Spleen (tissue), 11 donors: ENCODE measurements around the gene DDX53. TPM values are rescaled to one million over a fixed set of nuclear protein-coding genes. Genes with fewer than 3 reads are reported as not detected.

ENCODE experiments used
- DNase-seq: peaks from one replicate; pipeline ENCODE4 v3.0.0-alpha.2; 2020
- H3K27ac ChIP-seq, 8 donors: fragments of 200-600 bp; sonication (generic) in 7 of 8; 1 replicate in 4 of 8; 2 replicates in 4 of 8; pipeline versions ENCODE4 v1.5.0 to v1.8.0; 2016 to 2021; ENCODE audit warnings: inconsistent platforms in 4 of 8, mild to moderate bottlenecking in 4 of 8, moderate library complexity in 1 of 8
- H3K27me3 ChIP-seq, 7 donors: fragments of 200-600 bp; sonication (generic) in 6 of 7; replicated peaks in 1 of 7; 1 replicate in 4 of 7; 2 replicates in 3 of 7; pipeline versions ENCODE4 v1.5.0 to v1.8.0; 2016 to 2021; ENCODE audit warnings: inconsistent platforms in 3 of 7, mild to moderate bottlenecking in 1 of 7
- H3K36me3 ChIP-seq, 6 donors: fragments of 200-600 bp; sonication (generic) in 5 of 6; 1 replicate in 4 of 6; 2 replicates in 2 of 6; pipeline versions ENCODE4 v1.5.0 to v1.8.0; 2016 to 2021; ENCODE audit warnings: inconsistent platforms in 2 of 6
- H3K4me1 ChIP-seq, 6 donors: fragments of 200-600 bp; sonication (generic) in 5 of 6; 1 replicate in 3 of 6; 2 replicates in 3 of 6; pipeline versions ENCODE4 v1.5.0 to v1.8.0; 2016 to 2021; ENCODE audit warnings: inconsistent platforms in 3 of 6
- H3K4me3 ChIP-seq, 8 donors: fragments of 200-600 bp; sonication (generic) in 7 of 8; 1 replicate in 4 of 8; 2 replicates in 4 of 8; pipeline versions ENCODE4 v1.5.0 to v1.8.0; 2016 to 2021; ENCODE audit warnings: inconsistent platforms in 4 of 8, mild to moderate bottlenecking in 4 of 8, moderate library complexity in 2 of 8
- H3K9me3 ChIP-seq, 8 donors: fragments of 200-600 bp; sonication (generic) in 7 of 8; 1 replicate in 4 of 8; 2 replicates in 4 of 8; pipeline versions ENCODE4 v1.5.0 to v1.8.0; 2016 to 2021; ENCODE audit warnings: inconsistent platforms in 4 of 8
- CTCF ChIP-seq, 11 experiments: fragments of 200-600 bp in 7 of 11; fragments of 450-650 bp in 4 of 11; sonication (generic) in 4 of 11; IDR thresholded peaks in 8 of 11; conservative IDR thresholded peaks in 3 of 11; 1 replicate in 7 of 11; 2 replicates in 4 of 11; pipeline versions ENCODE4 v1.4.0 to v1.8.0; 2016 to 2021; ENCODE audit warnings: antibody characterized with exemption in 11 of 11, inconsistent platforms in 4 of 11, mild to moderate bottlenecking in 1 of 11
- POLR2A ChIP-seq, 3 donors: fragments of 450-650 bp; IDR thresholded peaks; one replicate each; pipeline ENCODE4 v1.5.1; 2017; ENCODE audit warnings: antibody characterized with exemption in 3 of 3, mild to moderate bottlenecking in 1 of 3
- POLR2AphosphoS5 ChIP-seq, 3 donors: sonication (generic); formaldehyde crosslinking; IDR thresholded peaks; one replicate each; pipeline ENCODE4 v1.5.1; 2017; ENCODE audit warnings: antibody characterized with exemption in 3 of 3
- WGBS, 5 donors: extraction: QIAGEN DNeasy Blood & Tissue Kit in 3 of 5; methylation state at CpG; one replicate each; pipeline versions ENCODE4 v1.1.5 to v1.1.7; 2013 to 2018; 5-methylcytosine and 5-hydroxymethylcytosine counted together
- intact Hi-C: fragments of 100-400 bp; cut with DNase I; formaldehyde crosslinking; loops from one replicate; pipeline ENCODE4 v1.15.0; 2023; ENCODE audit warnings: low total_unique reads
- polyA plus RNA-seq, 3 donors: library from polyadenylated mRNA; stranded (reverse); fragments of 200-250 nt; gene quantifications; one replicate each; pipeline ENCODE4 v1.2.1, GENCODE V29; 2013
- total RNA-seq, 7 donors: library from RNA; depleted of rRNA in 3 of 7; stranded (reverse); fragments of >200 nt in 3 of 7; fragmentation: NEBNext Ultra II Directional in 4 of 7; extraction: Animal tissue kit (Norgen Biotek cat#: 25700) in 4 of 7; gene quantifications; one replicate each; pipeline versions ENCODE4 v1.1.0 to v1.2.1, GENCODE V29; 2016 to 2021
- donor health status: healthy with polysubstance abuse.
- donor health status: DM: no; HTN: no; CAD: no; lungs with moderate emphysema.
- donor health status: DM: no; HTN: no; CAD: no.
- donor health status: Bipolar disorder and iron deficiency.
- donor health status: healthy.
- donor health status: DM: no; HTN: no; CAD: no.
- donor health status: DM: yes; HTN: yes; CAD: no.

Gene DDX53
- total and polyA plus RNA-seq, 10 donors: not detected

GRCh38 chrX:22969411-22969810 lies 30.3 kb upstream of the DDX53 start:
- TF ChIP-seq POLR2AphosphoS5 (IDR thresholded peaks at IDR 0.05) (no peak), CTCF (IDR thresholded peaks at IDR 0.05 in 8 of 11, conservative IDR thresholded peaks at IDR 0.05 in 3 of 11) (no peak), POLR2A (IDR thresholded peaks at IDR 0.05) (no peak)
- no peaks in the 10 kb centered on the region for H3K36me3 ChIP-seq
- H3K4me3 ChIP-seq: no peak overlapping the region
- no peak overlapping the region for H3K27ac ChIP-seq
- intact Hi-C loops: no loop called here
- WGBS, 5 donors: 21 to 47% (median 33%) methylated on average over 1 of the region's 1 CpG
- no peaks in the 10 kb centered on the region for H3K27me3 ChIP-seq
- no peak for DNase-seq
- H3K4me1 ChIP-seq: no peaks in the 10 kb centered on the region
- H3K9me3 ChIP-seq: peaks cover 0 to 5% (median 0%) of the 10 kb centered on the region in 8 donors

GRCh38 chrX:22970861-22971260 lies 28.9 kb upstream of the DDX53 start:
- peaks cover 0 to 5% (median 0%) of the 10 kb centered on the region in 8 donors for H3K9me3 ChIP-seq
- no peak overlapping the region for H3K27ac ChIP-seq
- no peak for DNase-seq
- 66 to 92% (median 75%) methylated on average over 1 of the region's 1 CpG for WGBS, 5 donors
- no peaks in the 10 kb centered on the region for H3K36me3 ChIP-seq
- H3K27me3 ChIP-seq: no peaks in the 10 kb centered on the region
- H3K4me1 ChIP-seq: no peaks in the 10 kb centered on the region
- intact Hi-C loops: no loop called here
- TF ChIP-seq POLR2A (IDR thresholded peaks at IDR 0.05) (no peak), POLR2AphosphoS5 (IDR thresholded peaks at IDR 0.05) (no peak), CTCF (IDR thresholded peaks at IDR 0.05 in 8 of 11, conservative IDR thresholded peaks at IDR 0.05 in 3 of 11) (no peak)
- H3K4me3 ChIP-seq: no peak overlapping the region

GRCh38 chrX:22974616-22975015 lies 25.1 kb upstream of the DDX53 start:
- Histone ChIP-seq H3K4me3 (no peak overlapping the region), H3K36me3 (no peaks in the 10 kb centered on the region), H3K27ac (no peak overlapping the region), H3K9me3 (peaks cover 0 to 3% (median 0%) of the 10 kb centered on the region in 8 donors), H3K27me3 (no peaks in the 10 kb centered on the region), H3K4me1 (no peaks in the 10 kb centered on the region)
- 83 to 94% (median 90%) methylated on average over 4 of the region's 4 CpGs for WGBS, 5 donors
- no peak for DNase-seq
- TF ChIP-seq CTCF (IDR thresholded peaks at IDR 0.05 in 8 of 11, conservative IDR thresholded peaks at IDR 0.05 in 3 of 11) (no peak), POLR2AphosphoS5 (IDR thresholded peaks at IDR 0.05) (no peak), POLR2A (IDR thresholded peaks at IDR 0.05) (no peak)
- intact Hi-C loops: no loop called here

GRCh38 chrX:22975786-22976185 lies 24.0 kb upstream of the DDX53 start:
- intact Hi-C loops: no loop called here
- Histone ChIP-seq H3K4me1 (no peaks in the 10 kb centered on the region), H3K9me3 (no peaks in the 10 kb centered on the region), H3K36me3 (no peaks in the 10 kb centered on the region), H3K27me3 (no peaks in the 10 kb centered on the region), H3K27ac (no peak overlapping the region), H3K4me3 (no peak overlapping the region)
- no peak for TF ChIP-seq POLR2AphosphoS5 (IDR thresholded peaks at IDR 0.05)
- TF ChIP-seq CTCF (IDR thresholded peaks at IDR 0.05 in 8 of 11, conservative IDR thresholded peaks at IDR 0.05 in 3 of 11): no peak
- TF ChIP-seq POLR2A (IDR thresholded peaks at IDR 0.05): no peak
- no peak for DNase-seq
- WGBS, 5 donors: 62 to 93% (median 66%) methylated on average over 1 of the region's 1 CpG
